ENCODE data around the gene ITGA4.
A peak's percentile ranks its signal among the peaks of the same experiment; 100 is the strongest.

- TF ChIP-seq CTCF (IDR thresholded peaks at IDR 0.05) (peak in 1 of 3 experiments; percentile 24), EP300 (IDR thresholded peaks at IDR 0.05) (no peak)
Measured at GRCh38 chr2:181570833-181571661, 113.9 kb downstream of the ITGA4 start.

Data from esophagus muscularis mucosa (tissue), 3 donors.